Measurements from ENCODE around the gene TTC32.

The TTC32 gene

DNA sequence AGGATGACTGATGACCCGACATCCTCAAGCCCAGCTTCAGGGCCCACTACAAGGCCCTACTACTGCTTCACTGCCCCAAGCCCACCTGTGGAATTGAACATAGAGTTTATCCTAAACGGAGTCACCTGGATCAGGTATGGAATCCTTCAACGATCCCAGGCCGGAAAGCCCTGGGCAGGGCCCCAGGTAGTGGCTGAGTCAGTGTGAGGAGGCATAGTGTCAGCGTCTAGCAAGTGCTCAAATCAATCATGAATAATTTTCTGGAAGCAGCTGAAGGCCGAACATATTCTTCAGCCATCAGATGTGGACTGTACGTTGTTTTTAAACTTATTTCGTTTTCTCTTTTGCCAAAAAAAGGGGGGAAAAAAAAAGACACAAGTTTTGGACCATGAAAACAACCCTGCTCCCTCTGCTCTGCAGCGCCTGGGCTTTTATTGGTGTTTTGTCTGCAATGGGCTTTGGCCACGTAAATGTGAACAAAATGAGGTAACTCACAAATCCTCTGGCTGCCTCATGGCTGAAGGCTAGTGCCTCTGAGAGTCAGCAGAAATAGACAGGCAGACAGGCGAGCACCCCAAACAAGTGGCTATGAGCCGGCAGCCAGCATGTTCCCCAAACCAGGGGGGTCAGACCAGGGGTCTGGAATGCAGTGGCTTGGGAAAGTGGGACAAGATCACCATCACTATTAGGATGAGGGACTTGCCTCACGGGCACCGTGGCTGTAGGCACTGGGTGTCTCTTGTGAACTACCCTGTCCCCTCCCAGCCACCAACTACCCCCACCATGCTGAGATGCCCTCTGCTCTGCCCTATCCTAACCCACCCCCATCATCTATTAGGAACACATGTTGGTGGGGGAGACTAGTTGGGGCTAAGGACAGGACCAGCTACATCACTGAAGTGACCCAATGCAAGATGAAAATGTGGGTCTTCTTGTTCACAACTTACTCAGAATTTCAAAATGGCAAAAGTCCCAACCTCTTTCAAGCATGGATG lies 51.4 kb downstream of the TTC32 start:
- DNase-seq (ENCODE audit: low spot score) = peak; percentile 32

DNA sequence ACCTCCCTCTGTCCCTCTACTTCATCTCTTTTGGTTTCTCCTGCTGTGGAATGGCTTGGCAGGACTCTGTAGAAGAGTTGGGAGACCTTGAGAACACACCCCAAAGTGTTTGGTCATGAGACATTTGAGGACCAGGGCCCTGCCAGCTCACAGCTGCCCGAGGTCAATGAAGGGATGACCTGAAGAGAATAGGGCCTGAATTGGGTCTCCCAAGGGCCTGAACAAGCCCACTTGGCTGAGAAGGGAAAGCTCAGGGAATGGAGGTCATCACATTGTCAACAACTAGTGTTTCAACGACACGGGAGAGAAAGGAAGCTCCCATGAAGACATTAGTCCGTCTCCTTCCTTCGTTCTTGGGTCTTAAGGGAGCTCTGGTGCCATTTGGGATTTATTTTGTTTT lies 52.8 kb downstream of the TTC32 start:
- peak; percentile 12 for DNase-seq (ENCODE audit: low spot score)

DNA sequence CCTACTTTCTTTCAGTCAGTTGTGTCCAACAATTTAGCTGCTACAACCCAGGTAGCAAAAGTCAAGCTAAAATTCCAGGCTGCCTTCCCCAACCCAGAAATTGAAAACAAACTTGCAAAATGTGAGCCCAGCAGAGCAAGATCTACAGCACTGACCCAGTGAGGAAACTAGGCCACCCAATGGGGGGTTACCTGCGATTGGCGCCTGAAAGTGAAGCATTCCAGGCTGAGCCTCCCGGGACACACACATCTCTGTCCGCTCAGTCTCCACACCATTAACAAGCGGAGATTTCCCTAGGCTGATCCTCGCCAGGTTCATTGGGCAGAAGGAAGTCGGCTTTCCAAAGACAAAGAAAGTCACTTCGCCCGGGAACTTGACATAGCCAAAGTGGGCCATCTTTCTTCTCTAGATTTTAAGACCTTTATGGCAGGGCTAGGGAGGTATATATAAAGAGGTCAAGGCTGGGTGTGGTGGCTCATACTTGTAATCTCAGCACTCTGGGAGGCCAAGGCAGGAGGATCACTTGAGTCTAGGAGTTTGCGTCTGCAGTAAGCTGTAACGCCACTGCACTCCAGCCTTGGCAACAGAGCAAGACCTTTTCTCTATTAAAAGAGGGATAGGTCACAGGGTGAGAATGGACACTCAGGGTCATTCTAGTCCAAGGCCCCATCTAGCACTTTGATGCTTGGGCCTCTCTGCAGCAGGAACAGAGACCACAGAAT lies 53.6 kb downstream of the TTC32 start:
- DNase-seq (ENCODE audit: low spot score) = peak; percentile 11

DNA sequence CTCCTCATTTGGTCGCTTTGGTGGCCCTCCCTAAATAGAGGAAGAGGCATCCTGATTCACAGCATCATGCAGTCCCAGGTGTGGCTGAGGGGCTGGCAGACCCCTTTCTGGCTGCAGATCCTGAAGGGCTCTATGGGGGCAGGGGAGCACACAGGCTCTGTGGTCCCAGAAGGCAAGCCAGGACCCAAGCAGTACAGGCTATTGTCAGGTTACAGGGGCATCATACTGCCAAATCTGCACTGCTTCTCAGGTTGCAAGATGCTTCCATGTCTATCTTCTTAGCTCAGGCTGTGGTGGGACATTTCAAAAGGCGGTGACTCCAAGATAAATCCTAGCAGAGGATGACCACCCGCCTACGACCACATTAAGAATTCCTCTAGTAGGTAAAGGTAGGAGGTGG lies 54.3 kb downstream of the TTC32 start:
- DNase-seq (ENCODE audit: low spot score) = peak; percentile 15

Data from ecto neural progenitor cell (in vitro differentiated cells).